ENCODE measurements around the gene PNPO. TPM values are rescaled to one million over a fixed set of nuclear protein-coding genes. Genes with fewer than 3 reads are reported as not detected.

Gene PNPO
- total and polyA plus RNA-seq, 2 of the 4 experiments (the other 2 are of a cell fraction): 13.9 to 34.1 TPM

- Histone ChIP-seq H2AK5ac (ENCODE audit: low read depth, low read length) (no peak overlapping the region), H2BK120ac (ENCODE audit: low read depth, low read length) (no peak overlapping the region), H3K14ac (replicated peaks; ENCODE audit: low read depth, low read length) (no peak overlapping the region), H3K9ac (ENCODE audit: low read depth, low read length) (no peak overlapping the region), H3K9me3 (ENCODE audit: control insufficient read depth, insufficient read depth, low read length) (no peaks in the 10 kb centered on the region), H3K4me2 (ENCODE audit: low read depth, low read length) (no peak overlapping the region), H2BK20ac (ENCODE audit: low read depth, low read length) (no peak overlapping the region), H4K91ac (ENCODE audit: insufficient read depth, low read depth, low read length) (no peak overlapping the region), H2BK5ac (ENCODE audit: low read depth, low read length, poor library complexity, severe bottlenecking) (no peak overlapping the region), H2AK9ac (replicated peaks; ENCODE audit: low read depth, low read length, poor library complexity) (no peak overlapping the region), H3K27me3 (ENCODE audit: control insufficient read depth, insufficient read depth, low read length) (no peaks in the 10 kb centered on the region), H3K27ac (ENCODE audit: insufficient read depth, low read length) (no peak overlapping the region), H3K36me3 (ENCODE audit: control insufficient read depth, insufficient read depth, low read length) (peaks cover 11% of the 10 kb centered on the region), H3K4me3 (ENCODE audit: insufficient read depth, low read depth, low read length) (no peak overlapping the region), H4K20me1 (ENCODE audit: insufficient read depth, low read length) (no peaks in the 10 kb centered on the region), H2AFZ (replicated peaks; ENCODE audit: low read length, poor library complexity) (no peak overlapping the region), H3K4me1 (ENCODE audit: control insufficient read depth, insufficient read depth, low read length) (no peaks in the 10 kb centered on the region), H3K4ac (ENCODE audit: low read depth, low read length) (no peak overlapping the region), H3K23ac (ENCODE audit: low read depth, low read length) (no peak overlapping the region), H4K8ac (ENCODE audit: low read depth in 2 of 2, low read length in 2 of 2) (no peak overlapping the region), H2BK15ac (ENCODE audit: low read depth, low read length) (no peak overlapping the region), H3K56ac (ENCODE audit: extremely low read depth, insufficient read depth, low read length) (no peak overlapping the region), H3K18ac (ENCODE audit: low read depth, low read length) (no peak overlapping the region), H4K5ac (ENCODE audit: low read depth, low read length) (no peak overlapping the region), H3K79me1 (ENCODE audit: low read depth in 1 of 2, low read length in 2 of 2) (peaks cover 20 to 30% of the 10 kb centered on the region in 2 experiments), H3K9me1 (ENCODE audit: insufficient read depth, low read length) (0 out of 2 replicates have a peak, but pooled peaks cover 3% of the 10 kb centered on the region)
- dilution Hi-C loops (cut with HindIII; ENCODE audit: low sequenced_read_pairs, unreplicated experiment) (no loop called here), in situ Hi-C loops (cut with MboI; ENCODE audit: low sequenced_read_pairs) (no loop called here), intact Hi-C loops (cut with micrococcal nuclease) (no loop called here)
- ATAC-seq (ENCODE audit: low read depth) (no peak), DNase-seq (no peak)
- ChIA-PET POLR2A (ENCODE audit: unreplicated experiment) (no interaction called here), CTCF (interaction anchor here (0.6 kb wide), 1 partner anchor 24 kb away, joined by 4 read pairs; no protein-coding TSS in a partner anchor)
- WGBS, 2 experiments (ENCODE audit: extremely low coverage in 2 of 2, insufficient read length in 1 of 2): no CpG with 5 or more reads among the region's 2 CpGs
- TF ChIP-seq RCOR1 (IDR thresholded peaks at IDR 0.05; ENCODE audit: insufficient replicate concordance, low read length) (no peak), POLR2A (IDR thresholded peaks at IDR 0.05; ENCODE audit: low read depth, low read length) (no peak), CEBPB (IDR thresholded peaks at IDR 0.05; ENCODE audit: low read depth, low read length) (no peak), FOS (IDR thresholded peaks at IDR 0.05; ENCODE audit: low read depth, low read length) (no peak), MAFK (IDR thresholded peaks at IDR 0.05; ENCODE audit: low read depth, low read length) (no peak)
- no TSS peak for BruUV-seq (replicated peaks)
Measured at GRCh38 chr17:47913050-47913449, 28.3 kb upstream of the PNPO start.
